HG03354 (cell line): ENCODE results near the gene GNPTAB.
"Not testable (repeated sequence)": the region's sequence is repeated elsewhere in the genome, so short reads cannot be mapped to it uniquely, and the experiment has no call there.

Source experiments
- ATAC-seq: cut with Tn5 transposase; IDR thresholded peaks from one replicate; pipeline ENCODE4 v1.9.1; 2021; ENCODE audit warnings: mild to moderate bottlenecking; ENCODE audit not compliant: unreplicated experiment, poor library complexity, severe bottlenecking

GNPTAB gene

GRCh38 chr12:101745481-101745880 is 85.3 kb downstream of the GNPTAB start:
- ATAC-seq, result no peak

DNA sequence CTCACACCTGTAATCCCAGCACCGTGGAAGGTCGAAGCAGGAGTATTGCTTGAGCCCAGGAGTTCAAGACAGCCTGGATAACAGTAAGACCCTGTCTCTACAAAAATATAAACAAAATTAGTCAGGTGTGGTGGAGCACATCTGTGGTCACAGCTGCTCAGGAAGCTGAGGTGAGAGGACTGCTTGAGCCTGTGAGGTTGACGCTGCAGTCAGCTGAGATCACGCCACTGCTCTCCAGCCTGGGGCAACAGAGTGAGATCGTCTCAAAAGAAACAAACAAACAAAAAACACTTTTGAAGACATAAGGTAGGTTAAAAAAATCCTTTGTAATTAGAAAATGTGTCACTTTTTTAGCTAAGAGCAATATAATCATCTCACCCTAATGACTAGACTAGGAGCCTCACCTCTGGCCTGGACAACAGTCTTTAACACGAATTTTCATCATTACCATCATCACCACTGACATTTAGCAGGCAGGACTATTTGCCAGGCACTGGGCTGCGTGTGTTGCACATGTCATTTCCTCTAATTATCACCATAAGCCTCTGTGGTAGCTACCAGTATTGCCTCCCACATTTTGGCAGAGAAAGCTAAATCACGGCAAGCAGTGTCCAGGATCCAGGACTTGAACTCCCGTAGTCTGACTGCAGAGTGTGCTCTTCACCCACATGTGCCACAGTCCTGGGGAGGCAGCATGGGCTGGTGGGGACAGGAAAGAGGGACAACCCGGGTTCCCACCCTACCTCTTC is 86.9 kb downstream of the GNPTAB start:
- ATAC-seq, result peak; percentile 98

- peak; percentile 0 for ATAC-seq
These were observed 87.5 kb downstream of the GNPTAB start for GRCh38 chr12:101743242-101743641.

GRCh38 chr12:101740980-101741379 is 89.8 kb downstream of the GNPTAB start:
- no peak for ATAC-seq

GRCh38 chr12:101740566-101740965 is 90.2 kb downstream of the GNPTAB start:
- ATAC-seq, result no peak

- ATAC-seq, result no peak
These were observed 91.7 kb downstream of the GNPTAB start, which contains the start of gene SYCP3 for GRCh38 chr12:101738920-101739665. Gene SYCP3, minus strand, starts transcription at chr12:101739462. Its CDS starts 1,527 bp downstream, at chr12:101737935.

- ATAC-seq, result no peak
These were observed 93.3 kb downstream of the GNPTAB start for GRCh38 chr12:101737476-101737875.

DNA sequence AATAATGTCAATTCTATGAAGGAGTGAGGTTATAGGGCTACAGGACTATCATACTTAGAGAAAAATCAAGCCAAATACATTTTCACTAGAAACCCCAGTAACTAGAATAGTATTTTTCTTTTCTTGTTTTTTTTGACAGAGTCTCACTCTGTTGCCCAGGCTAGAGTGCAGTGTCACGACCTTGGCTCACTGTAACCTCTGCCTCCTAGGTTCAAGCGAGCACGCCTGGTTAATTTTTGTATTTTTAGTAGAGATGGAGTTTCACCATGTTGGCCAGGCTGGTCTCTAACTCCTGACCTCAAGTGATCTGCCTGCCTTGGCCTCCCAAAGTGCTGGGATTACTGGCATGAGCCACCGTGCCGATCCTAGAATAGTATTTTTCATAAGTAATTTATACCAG is 96.3 kb downstream of the GNPTAB start:
- ATAC-seq, result not testable (repeated sequence)

GRCh38 chr12:101733166-101733565 is 97.6 kb downstream of the GNPTAB start:
- ATAC-seq, result no peak

DNA sequence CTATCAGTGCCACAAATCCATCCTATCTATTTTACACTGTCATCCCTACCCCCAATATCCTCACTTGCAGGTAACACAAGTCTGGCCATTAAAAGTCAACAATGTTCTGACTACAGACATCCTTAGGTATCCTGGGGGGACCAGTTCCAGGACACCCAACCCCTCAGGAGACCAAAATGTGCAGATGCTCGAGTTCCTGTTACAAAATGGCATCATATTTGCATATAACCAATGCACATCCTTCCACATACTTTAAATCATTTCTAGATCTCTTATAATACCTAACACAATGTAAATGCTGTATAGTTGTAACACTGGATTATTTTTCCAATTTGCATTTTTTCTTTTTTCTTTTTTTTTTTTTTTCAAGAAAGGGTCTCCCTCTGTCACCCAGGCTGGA is 98.4 kb downstream of the GNPTAB start:
- ATAC-seq, result no peak

DNA sequence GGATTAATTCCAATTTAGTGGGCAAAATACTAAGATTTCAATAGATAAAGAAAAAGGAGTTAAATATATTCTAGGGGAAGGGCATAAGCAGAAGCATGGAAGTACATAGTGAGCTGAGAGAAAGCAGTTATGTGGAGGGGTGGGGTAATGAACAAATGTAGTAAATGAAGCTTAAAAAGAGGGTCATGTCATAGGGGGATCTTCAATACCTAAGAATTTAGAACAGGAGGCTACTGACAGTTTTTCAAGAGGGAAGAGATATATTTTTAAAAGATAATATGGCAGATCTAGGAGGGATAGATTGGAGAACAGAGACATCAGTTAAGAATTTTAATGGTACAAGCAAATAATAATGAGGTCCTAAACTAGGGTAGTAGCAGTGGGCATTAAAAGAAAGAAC is 100.9 kb downstream of the GNPTAB start:
- ATAC-seq, result no peak

GRCh38 chr12:101727098-101727497 is 103.7 kb downstream of the GNPTAB start:
- ATAC-seq, result no peak

- ATAC-seq, result no peak
These were observed 108.4 kb downstream of the GNPTAB start for GRCh38 chr12:101722392-101722791.

GRCh38 chr12:101720118-101720517 is 110.6 kb downstream of the GNPTAB start:
- ATAC-seq, result no peak

DNA sequence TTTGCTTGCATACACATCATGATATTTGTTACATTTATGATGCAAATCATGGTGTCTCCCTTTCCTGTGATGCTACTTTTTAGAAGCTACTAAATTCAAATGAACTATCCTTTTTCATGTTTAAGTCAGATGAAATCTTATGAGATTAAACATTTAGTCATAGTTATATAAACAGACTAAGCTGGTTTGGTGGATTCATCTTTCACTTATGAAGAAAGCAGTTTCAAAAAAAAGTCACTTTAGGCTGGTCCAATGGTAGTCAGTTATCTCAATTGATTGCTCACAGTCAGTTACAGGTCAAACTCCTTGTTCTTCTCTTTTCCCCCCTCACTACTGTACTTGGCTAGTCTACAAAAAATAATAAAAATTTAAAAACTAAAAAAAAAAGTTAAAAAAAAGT is 111.2 kb downstream of the GNPTAB start:
- no peak for ATAC-seq

DNA sequence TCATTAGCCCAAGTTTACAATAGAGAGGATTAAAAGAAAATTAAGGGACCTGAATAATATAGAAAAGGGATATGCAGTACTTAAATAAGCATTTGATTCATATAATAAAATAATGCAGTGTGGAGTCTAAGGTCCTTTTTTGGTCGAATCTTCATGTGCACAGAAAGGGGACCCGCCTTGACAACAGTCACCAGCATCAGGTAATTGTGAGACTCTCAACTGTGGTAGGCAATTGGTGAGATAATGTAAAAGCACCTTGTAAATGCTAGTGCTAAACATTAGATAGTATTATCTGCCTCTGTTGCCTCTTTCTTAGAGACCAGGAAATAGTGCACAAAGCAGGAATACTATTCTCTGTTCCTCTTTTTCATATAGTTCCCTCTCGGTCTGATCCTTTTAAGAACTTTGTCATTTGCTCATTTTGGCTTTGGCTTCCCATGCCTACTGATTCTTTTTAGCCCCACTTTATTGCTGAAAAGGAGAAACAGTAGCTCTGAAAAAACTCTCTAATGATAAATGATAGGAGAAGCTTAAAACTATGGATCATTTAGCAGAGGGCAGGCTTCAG is 115.8 kb downstream of the GNPTAB start:
- ATAC-seq, result no peak

DNA sequence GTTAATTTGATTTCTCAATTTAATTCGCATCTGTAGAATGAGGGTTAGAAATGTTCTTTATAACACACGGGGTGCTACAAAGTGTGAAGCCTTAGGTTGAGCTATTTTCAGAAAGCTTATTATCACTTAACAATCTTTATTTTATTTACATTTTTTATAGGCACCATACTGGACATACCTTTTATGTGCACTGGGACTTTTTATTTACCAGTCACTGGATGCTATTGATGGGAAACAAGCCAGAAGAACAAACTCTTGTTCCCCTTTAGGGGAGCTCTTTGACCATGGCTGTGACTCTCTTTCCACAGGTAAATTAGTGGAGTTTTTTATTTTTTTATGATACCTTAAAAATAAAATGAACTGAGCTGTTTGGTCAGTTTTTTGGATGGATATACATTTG is 116.8 kb downstream of the GNPTAB start:
- no peak for ATAC-seq

DNA sequence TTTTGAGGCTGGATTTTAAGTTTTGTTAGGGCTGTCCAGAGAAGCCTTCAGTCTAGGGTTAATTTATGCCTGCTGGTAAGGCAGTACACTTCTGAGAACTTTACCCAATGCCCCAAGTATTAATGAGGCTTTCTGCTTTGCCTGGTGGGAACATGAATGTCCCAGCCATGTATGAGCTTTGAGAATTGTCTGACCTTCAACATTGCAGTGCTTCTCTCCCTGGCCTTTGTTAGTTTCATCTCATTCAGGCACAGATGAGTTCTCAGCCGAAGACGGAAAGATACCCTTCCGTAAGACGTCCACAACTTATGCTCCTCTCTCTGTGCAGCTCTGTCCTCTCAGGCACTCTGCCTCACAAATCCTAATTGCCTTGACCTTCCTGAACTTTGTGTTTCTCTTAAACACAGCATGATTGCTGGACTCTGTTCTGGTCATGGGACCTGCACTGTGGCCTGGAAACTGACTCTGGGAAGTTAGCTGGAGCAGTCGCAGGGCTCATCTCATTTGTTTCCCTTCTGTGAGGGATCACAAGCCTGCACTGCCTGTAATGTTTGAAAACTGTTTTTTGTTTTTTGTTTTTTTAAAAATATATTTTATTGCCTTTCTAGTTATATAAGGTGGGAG is 117.6 kb downstream of the GNPTAB start:
- ATAC-seq, result no peak

DNA sequence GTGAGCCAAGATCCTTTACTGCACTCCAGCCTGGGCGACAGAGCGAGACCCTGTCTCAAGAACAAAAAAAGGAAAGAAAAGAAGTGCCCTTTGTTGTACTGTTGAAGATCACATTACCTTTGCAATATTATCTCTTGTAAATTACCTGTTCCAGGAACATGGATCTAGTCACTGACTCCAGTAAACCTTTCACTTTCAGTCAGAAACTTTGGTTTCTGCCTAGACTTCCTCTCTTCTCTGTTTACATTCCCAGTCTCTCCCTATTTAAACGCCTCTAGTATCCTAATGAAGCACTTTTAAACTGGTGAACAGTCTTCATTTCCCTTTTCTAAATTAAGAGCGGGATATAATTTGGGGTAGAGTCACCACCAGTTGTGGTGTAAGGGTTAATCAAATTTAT is 120.5 kb downstream of the GNPTAB start:
- no peak for ATAC-seq

GRCh38 chr12:101707131-101707782 is 123.5 kb downstream of the GNPTAB start:
- no peak for ATAC-seq
